OCI-LY7 (cell line): Measurements from ENCODE around the gene MMRN1.

Source experiments
- CTCF ChIP-seq: fragments of 200-600 bp; sonication (generic); conservative IDR thresholded peaks from 2 replicates; pipeline ENCODE4 v1.5.1; 2014; ENCODE audit warnings: mild to moderate bottlenecking, antibody characterized with exemption, low read length, moderate library complexity, mixed read lengths
- EZH2phosphoT487 ChIP-seq: fragments of 200-600 bp; sonication (generic); IDR thresholded peaks from 2 replicates; pipeline ENCODE4 v1.6.1; 2018; ENCODE audit warnings: low read depth, borderline replicate concordance, mild to moderate bottlenecking, mixed run types, antibody characterized with exemption, low read length, moderate library complexity, mixed read lengths

DNA sequence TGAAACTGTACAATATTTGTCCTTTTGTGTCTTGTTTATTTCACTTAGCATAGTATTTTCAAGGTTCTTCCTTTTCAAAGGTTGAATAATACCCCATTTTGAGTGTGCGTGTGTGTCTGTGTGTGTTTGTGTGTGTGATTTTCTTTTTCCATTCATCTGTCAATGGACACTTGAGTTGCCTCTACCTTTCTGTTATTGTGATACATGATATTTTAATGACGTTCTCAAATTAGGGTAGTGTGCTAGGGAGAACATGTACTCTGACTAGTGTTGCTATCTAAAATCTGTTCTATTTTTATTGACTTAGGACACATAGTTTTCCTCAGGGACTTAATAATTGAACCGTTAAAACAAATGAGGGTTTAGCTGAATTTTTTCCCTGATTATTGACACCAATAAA is 9.9 kb downstream of the MMRN1 start:
- no peak for TF ChIP-seq CTCF
- no peak for TF ChIP-seq EZH2phosphoT487
